Kidney capillary endothelial cell (primary cell): ENCODE data around the gene ZFHX3.

Source experiments
- DNase-seq: peaks from one replicate; pipeline ENCODE4 v3.0.0-alpha.2; 2018; ENCODE audit warnings: low spot score

Gene ZFHX3

DNA sequence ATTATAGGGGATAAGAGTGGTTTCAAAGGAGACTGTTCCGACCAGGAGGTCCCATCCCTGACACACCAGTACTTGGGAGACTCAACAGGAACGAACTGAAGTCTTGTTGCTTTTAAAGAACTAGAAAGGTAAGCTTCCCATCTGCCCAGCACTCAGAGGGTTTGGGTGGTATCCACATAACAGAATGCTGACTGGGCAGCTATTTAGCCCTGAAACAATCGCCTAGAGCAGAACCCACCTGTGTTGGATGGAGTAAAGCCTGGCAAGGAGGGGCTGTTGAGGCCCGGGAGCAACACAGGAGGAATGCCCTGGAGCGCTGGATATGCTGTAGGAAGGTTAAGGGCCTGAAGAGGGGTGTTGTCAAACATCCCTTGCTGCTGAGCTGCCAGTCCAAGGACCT, 254.9 kb downstream of the ZFHX3 start:
- no peak for DNase-seq

DNA sequence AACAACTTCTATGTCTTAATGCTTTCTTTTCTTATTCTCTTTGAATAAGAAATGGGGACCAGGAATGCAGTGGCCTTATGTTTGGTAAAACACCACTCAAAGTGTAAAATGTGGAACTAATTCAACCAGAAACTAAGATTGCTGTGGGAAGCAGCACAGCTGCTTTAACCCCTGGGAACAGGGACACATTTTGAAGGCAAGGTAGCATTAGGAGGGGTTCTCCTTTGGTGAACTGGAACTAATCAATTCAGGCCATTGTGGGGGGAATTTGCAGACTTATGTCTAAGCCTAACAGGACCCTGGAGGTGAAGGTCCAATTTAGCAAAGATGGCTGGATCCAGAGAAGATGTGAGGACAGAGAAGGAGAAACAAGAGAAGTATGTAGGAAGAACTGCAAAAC, 256.1 kb downstream of the ZFHX3 start:
- no peak for DNase-seq

GRCh38 chr16:72789921-72790320, 258.0 kb downstream of the ZFHX3 start:
- no peak for DNase-seq

DNA sequence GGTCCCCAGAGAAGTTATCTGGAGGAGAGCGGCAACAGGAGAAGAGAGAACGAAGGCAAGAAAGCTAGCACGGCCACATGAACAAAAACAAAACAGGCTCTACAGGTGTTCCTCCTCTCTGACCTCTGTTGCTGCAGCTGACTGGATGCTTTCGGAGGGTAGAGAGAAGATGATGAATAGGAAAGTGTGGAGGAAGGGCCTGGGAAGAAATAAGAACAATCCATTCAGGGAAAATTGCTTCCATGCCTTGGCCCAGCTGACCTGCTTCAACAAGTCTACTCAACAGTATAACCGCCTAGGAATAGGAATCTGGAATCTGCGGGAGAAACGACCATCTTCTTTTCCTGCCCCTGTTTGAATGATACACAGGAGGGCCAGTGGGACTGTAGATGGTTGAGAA, 258.5 kb downstream of the ZFHX3 start:
- DNase-seq, result no peak

DNA sequence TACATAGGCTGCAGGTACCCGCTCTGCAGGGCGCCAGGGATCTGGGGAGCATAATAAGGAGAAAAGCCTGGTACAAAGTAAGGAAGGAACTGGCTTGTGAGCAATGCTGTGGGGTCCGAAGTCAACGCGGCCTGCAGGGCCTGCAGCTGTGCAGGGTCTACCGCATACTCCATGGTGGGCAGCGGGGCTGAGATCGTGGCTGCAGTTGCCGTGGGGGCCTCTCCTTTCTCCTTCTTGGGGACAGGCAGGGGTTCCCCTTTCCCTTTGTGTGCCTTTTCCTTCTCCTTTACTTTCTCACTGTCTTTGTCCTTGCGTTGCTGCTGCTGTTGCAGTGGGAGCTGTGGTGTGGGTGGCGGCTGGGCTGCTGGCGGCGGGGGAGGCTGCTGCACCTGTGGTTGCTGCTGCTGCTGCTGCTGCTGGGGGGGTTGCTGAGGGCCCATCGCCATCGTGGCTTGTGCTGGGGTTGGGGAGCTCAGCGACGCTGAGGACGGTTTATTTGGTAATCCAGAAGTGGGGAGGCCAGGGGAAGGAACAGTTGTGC, 259.6 kb downstream of the ZFHX3 start:
- DNase-seq, result no peak

DNA sequence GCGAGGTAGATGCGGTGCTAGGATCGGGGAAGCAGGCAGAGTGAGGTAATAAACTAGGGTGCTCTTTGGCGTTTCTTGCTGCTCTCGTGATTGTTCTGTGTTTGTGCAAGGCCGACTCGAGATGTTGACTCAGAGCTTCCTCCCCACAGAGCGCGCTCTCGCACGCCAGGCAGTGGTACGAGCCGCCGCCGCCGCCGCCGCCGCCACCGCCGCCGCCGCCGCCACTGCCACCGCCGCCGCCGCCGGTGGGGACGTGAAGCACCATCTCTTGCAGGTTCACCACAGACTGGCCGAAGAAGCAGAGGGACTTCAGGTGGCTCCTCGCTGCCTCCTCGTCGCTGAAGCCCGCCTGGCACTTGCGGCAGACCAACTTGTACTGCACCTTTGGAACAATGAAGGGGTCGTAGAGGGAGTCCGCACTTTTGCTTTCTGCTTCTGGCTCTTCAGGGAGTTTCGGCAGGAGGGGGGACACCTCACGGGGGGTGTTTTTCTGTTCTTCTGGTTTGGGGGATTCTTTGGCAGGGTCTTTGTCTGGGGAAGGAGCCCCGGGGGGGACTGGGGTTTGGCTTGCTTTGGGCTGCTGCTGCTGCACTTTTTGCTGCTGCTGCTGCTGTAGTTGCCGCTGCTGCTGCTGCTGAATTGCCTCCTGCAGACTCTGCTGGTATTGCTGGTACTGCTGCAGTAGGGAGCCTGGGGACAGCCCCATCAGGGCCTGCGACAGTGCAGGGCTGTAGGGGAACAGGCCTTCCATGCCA, 260.2 kb downstream of the ZFHX3 start:
- DNase-seq, result peak; percentile 85

DNA sequence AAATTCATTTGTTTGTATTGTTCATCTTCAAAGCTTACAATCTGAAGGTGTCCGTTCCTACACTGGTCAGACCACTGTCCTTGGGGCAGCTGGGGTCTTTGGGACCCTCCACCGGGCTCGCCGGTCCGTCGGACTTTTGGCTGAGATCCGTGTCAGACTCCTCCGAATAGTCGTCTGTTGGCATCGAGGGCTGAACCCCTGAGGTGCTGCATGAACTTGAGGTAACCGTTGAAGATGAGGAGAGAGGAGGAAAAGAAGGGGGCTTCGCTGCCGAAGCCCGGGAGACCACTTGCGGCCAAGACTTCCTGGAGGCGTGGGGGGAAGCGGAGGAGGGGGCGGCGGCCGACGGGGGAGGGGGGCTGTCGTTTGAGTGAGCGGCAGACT, 260.8 kb downstream of the ZFHX3 start:
- DNase-seq, result no peak

DNA sequence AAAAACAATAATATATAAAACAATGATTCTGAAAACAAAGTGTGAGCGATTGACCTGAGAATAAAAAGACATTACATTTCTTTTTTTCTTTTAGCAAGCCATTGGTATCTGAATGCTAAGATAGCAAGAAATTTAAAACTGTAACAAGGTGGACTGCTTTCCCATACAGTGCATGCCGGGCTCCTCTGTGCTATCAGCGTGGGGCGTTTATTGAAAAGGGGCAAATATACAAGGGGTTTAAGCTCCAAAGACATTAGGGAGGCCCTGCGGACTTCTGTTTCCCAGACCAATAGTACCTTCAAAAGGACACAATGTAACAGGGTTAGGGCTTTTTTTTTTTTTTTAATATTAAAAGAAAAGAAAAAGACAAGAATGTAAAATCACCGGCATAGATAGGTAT, 261.3 kb downstream of the ZFHX3 start:
- no peak for DNase-seq

- no peak for DNase-seq
These were observed 262.0 kb downstream of the ZFHX3 start for GRCh38 chr16:72785886-72786285.

- no peak for DNase-seq
These were observed 262.8 kb downstream of the ZFHX3 start for GRCh38 chr16:72785171-72785570.

DNA sequence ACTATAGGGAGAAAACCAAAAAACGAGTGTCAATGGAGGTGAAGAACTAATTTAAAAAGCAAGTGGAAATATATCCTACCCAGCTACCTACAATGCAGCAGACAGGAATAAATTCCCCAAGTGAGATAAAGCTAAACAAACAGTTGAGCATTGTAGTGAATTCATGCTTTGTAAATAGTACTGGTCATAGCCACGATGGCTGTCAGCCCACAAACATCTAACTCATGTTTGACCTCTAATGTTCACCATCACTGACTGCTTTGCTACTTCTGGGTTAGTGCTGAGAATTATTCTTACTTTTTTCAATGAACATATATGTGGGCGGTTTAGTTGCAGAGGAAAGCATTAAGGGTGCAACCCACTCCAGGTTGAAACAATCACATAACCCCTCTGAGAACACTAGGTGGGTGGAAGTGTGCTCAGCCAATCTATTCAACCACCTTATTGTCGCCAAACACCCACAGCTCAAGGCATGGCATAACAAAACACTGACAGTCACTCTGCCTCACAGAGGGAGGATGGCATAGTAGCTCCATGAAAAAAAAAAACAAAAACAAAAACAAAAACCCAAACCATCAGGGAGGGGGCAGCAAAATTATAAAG, 264.1 kb downstream of the ZFHX3 start:
- DNase-seq, result no peak

GRCh38 chr16:72769876-72770275, 278.1 kb downstream of the ZFHX3 start:
- no peak for DNase-seq

DNA sequence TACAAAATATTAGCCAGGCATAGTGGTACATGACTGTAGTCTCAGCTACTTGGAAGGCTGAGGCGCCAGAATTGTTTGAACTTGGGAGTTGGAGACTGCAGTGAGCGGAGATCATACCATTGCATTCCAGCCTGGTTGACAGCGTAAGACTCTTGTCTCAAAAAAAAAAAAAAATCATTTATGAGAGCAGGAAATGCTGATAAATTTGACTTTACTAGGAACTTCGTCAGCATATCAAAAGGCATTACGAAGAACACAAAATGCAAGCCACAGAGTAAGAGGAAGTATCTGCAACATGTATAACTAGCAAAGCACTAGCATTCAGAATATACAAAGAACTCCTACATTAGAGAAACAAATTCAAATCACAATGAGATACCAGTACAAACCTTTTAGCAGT, 279.3 kb downstream of the ZFHX3 start:
- DNase-seq, result no peak

GRCh38 chr16:72766506-72766905, 281.4 kb downstream of the ZFHX3 start:
- no peak for DNase-seq

GRCh38 chr16:72764015-72764654, 283.8 kb downstream of the ZFHX3 start:
- DNase-seq, result no peak

DNA sequence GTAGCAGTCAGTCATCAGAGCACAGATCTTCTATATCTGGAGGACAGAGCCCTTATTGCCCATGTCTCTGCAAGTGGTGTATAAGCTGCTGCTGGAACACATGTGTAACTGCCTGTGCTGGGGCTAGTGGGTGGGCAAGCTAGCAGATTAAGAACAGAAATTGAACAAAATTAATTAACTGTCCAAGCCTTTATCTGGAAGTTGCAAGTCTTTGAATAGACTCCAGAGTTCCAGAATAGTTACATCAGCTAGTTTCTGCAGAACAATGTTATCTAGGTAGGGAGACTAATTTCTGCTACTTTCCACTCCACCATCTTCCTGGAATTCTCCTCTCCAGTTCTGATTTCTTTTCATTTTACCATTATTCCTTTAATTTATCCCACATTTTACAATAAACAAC, 287.3 kb downstream of the ZFHX3 start:
- DNase-seq, result no peak

DNA sequence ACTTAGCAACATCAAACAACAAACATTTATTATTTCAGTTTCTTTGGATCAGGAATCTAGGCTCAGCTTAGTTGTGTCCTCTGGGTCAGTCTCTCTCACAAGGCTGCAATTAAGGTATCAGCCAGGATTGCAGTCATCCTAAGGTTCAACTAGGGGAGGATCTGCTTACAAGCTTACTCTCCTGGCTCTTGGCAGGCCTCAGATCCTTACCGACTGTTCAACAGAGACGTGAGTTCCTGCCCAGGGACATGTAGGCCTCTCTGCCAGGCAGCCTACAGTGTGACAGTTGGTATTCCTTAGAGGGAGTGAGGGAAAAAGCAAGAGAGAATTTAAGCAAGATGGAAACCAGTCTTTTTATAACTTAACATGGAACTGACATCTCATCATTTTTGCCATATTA, 294.0 kb downstream of the ZFHX3 start:
- DNase-seq, result no peak

GRCh38 chr16:72752004-72752695, 295.8 kb downstream of the ZFHX3 start:
- DNase-seq, result no peak

DNA sequence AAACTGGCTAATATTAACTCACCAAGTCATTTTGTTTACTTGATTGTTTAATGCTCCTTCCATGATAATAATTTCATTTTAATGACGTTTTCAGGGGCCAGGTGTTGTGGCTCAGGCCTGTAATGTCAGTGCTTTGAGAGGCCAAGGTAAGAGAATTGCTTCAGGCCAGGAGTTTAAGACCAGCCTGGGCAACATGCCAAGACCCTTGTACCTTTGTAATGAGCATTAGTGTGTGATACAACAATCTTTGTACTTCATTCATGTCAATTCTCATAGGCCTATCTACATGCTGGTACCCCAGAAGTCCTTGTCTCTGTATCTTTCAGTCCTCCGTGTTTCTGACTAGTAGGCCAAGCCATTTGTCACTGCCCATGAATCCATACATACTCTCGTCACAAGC, 296.9 kb downstream of the ZFHX3 start:
- DNase-seq, result no peak

DNA sequence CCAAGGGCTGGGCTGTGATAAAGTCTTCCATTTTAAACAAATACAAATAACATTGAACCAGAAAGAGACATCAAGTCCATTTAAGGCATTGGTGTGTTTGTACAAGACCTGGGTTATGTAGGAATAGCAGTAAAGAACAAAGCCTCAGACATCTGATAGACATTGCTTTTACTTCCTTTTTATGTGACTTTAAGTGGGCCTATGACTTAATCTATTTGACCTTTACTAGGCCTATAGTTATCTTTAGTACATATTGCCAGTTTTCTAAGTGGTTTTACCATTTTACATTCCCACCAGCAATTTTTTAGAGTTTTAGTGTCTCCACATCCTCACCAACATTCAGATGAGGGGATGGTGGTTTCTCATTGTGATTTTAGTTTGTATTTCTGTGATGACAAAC, 298.8 kb downstream of the ZFHX3 start:
- no peak for DNase-seq

- DNase-seq, result no peak
These were observed 303.7 kb downstream of the ZFHX3 start for GRCh38 chr16:72744076-72744793.
